ENCODE measurements around the gene RFC4.

Gene RFC4

DNA sequence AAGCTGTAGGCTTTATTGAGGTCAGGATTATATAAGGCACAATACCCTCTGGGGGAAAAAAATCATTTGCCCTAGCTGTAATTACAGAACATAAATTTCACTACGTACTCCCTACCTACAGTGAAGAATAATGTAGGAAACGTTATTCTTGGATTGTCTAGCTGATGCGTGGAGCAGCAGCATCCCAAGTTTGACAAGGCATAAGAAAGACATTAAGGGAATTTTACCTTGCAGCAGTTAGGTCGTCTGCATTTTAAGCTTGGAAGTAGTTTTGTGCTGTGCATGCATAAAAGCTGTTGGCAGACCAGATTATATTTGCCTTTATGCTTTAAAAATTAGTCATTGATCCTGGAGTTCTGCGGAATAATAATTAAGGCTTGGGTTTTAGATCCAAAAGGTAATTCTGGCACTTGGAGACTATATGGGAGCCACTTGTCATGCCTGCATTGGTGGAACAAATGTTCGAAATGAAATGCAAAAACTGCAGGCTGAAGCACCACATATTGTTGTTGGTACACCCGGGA lies 20.7 kb downstream of the RFC4 start:
- DNase-seq = no peak

DNA sequence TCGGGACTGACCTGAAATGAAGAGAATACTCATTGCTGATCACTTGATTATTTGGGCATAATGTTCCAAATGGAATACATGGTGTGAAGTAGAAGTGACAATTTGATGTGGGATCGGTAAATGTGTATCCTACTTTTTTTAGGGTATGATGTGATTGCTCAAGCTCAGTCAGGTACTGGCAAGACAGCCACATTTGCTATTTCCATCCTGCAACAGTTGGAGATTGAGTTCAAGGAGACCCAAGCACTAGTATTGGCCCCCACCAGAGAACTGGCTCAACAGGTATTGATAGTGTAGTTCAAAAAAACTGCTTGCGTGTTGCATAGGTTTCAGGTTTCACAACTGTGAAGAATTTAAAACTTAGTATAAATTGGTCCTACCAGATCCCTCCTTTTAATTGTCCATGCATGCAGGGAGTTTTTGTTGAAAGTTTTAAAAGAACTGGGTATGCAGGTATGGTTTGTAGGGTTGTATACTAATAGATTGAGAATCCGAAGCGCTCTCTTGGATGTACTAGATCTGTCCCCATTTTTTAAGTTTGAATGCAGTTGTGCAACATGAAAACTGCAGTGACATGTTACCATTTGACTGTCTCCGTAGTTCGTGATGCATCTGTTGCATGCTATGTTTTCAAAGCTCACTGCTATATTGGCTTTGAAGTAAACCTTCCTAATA lies 21.3 kb downstream of the RFC4 start:
- no peak for DNase-seq

DNA sequence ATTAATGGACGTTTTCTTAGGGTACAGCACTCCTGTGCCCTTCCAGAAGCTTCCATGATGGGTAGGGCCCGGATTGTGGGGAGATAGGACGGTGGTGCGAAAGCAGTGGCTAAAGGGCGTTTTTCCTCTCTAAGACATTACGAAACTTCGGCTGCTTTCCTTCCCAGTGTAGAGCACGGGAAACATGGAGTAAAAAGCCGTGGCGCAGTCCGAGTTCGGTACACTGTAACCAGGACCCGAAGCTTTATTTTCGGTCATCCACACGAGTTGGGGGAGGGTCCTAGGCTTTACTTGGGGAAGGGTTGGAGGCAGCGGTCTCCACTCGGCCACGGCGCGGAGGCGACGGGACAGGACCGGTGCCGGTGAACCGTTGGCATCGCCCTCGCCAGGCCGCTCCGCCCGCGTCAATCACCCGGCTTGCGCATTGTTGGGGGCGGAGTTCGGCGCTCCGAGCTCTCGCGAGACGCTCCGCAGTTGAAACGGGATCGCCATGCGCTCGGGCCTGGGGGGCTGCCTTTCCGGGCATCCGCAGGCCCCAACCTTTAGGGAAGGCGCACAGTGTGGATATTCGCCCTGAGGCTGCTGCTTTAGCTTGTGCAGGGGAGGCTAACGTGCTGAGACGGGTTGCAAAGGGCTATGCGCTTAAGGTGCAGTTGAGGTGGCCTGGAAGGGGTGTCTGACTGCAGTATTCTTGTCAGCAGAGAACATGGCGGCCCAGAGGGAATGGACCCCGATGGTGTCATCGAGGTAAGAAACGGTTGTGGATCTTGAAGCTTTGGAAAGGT lies 22.4 kb downstream of the RFC4 start:
- peak; percentile 28 for DNase-seq

DNA sequence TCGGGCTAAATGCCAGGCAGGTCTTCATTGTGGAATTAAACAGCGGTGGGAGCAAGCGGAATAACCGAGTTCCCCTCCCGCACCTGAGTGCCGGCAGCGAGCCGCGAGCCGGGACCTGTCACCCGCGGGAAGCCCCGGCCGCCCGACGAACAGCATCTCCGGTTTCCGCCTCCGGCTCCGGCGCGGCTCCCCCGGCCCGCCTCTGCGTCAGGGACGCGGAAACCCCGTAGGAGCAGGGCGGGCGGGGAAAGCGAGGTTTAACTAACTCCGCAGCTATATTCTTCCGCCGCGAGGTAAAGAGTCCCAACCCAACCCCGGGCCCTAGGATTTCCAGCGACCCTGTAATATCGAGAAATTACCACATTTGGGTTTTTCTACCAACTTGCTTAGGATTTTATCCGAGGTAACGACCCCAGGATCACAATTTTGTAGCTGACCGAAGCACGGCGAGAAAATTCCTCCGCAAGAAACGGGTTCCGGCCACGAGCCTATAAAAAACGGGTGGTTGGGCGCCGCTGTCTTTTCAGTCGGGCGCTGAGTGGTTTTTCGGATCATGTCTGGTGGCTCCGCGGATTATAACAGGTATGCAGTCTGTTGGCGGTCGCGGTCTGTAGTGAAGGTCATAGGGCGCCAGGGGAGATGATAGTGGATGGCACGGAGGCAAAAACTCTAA lies 23.1 kb downstream of the RFC4 start, which contains the start of gene EIF4A2:
EIF4A2 (plus strand) TSS at position 520 of the 673 bp plus-strand sequence; CDS start at position 554, 34 bp downstream.
- DNase-seq = peak; percentile 79

DNA sequence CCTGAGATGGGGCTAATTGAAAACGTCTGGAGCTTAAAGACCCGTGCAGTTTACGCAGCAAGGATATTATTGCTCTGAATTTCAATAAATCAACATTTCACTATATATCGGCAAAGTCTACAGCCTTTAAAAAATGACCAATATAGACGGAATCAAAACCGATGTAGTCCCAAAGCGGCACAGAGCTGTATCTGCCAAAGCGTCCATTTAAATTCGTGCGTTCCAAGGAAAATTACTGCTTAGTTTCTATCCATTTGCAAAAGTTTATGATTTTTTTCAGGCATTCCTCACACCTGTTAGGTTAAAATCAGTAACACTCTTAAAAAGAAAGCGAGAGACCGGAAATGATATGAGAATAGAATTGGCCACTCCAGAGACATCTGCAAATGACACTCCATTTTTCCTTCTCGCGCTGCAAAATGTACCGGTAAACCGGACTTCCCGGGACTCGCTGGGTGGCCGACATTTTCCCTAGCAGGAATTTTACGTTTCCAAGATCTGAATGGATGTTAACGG lies 23.7 kb downstream of the RFC4 start:
- no peak for DNase-seq

DNA sequence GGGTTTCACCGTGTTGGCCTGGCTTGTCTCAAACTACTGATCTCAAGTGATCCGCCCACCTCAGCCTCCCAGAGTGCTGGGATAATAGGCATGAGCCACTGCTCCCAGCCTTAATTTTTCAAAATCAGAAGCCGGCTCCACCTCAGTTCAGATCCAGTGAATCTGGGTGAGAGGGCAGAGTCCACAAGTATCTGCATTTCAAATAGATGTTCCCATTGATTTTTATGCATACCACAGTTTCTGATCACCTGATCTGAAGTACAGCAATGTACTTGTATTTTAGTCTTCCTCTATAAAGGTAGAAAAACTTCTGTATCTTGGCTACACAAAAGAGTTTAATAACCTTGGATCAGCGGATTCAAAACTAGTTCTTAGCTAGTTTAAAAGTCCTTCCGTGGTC lies 27.1 kb downstream of the RFC4 start:
- DNase-seq = no peak

DNA sequence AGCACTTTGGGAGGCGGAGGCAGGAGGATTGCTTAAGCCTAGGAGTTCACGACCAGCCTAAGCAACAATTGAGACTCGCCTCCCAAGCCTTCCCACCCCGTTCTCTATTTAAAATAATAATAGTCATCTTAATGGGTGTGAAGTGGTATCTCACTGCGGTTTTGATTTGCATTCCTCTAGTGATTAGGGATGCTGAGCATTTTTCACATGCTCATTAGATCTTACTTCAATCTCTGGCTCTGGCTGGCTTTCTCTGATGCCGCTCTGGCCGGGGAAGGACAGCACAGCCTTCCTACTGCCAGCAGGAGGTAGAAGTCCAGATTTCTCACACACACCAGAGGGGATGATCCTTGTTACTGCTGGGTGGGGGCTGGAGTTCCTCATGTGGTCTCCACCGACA lies 30.3 kb downstream of the RFC4 start:
- DNase-seq = no peak

DNA sequence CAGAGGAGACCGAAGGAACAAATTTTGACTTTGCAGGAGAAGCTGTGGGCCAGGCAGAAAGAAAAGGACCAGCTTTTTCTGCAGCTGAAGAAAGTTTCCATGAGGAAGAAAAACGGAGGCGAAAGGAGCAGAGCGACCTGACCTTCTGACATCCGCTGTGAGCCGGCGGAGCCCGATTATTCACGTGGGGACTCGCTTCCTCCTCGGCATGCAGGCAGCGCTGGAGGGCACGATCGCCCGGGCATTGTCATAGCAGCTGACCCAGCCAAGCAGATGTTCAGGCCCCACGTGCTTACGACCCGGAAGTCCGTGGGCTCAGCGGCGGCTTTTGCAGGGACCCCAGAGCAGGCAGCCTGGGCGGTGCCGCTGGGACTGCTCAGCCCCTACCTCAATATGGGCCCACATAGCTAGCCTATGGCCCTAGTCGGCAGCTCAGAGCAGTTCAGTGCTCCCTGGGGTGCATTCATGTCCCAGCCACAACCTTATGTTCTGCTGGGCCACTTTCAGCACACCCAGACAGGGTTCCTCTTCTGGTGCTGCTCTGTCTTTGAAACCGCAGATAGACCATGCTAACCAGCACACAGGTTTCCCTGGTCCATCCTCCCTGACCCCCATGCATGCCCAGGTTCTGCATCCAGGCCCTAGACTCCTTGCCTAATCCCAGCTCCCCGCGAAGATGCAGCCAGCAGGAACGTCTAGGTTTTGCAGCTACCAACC lies 33.4 kb downstream of the RFC4 start:
- DNase-seq = no peak

DNA sequence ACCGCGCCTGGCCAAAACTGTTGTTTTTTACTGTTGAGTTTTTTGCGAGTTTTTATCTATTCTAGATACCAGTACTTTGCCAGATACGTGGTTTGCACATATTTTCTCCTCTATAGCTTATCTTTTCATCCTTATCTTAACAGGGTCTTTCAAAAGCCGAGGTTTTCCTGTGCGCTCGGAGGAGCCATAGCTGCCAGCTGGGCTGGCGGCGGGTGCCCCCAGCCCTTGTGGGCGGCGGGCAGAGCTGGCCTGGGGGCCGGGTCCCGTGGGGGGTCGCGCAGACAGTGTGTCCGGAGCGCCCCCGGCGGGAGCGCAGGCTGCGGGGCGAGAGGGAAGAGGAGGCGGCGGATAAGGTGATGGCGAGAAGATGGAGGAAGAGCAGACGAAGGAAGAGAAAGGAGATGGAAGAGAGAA lies 34.0 kb downstream of the RFC4 start:
- DNase-seq = no peak

DNA sequence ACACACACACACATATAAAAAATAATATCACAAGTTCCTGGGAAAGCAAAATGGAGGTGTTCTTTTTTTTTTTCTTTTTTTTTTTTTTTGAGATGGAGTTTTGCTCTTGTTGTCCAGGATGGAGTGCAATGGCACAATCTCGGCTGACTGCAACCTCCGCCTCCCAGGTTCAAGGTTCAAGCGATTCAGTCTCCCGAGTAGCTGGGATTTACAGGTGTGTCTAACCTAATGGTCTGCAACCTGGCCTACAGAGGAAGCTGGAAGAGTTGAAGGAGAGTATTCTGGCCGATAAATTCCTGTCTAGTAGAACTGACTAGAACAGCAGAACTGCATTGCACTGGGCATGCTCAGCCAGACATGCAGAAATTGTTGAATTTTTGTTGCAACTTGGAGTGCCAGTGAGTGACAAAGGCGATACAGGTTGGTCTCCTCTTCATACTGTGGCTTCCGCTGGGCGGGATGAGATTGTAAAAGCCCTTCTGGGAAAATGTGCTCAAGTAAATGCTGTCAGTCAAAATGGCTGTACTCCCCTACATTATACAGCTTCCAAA lies 45.3 kb downstream of the RFC4 start:
- no peak for DNase-seq

DNA sequence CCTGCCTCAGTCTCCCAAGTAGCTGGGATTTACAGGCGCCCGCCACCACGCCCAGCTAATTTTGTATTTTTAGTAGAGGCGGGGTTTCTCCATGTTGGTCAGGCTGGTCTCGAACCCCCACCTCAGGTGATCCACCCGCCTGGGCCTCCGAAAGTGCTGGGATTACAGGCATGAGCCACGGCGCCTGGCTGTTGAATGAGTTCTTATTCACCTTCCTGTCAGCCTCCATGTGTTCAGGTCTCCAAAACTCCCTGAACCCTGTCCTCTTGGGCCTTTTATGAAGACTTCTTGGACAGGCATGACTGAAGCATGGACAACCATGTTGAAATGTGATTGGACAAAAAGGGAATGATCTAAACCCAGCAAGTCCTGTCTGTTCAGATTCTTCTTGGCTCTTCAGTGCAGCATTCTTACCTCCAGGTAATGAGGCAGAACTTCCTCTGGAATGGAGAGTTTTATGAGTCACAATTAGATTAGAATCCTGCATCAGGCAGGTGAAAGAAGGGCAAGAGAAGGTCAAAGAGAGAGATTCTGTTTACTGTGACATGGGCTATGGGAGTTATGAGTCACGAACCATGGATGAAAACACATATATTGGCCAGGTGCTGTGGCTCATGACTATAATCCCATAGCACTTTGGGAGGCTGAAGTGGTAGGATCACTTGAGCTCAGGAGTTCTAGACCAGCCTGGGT lies 46.0 kb downstream of the RFC4 start:
- no peak for DNase-seq

DNA sequence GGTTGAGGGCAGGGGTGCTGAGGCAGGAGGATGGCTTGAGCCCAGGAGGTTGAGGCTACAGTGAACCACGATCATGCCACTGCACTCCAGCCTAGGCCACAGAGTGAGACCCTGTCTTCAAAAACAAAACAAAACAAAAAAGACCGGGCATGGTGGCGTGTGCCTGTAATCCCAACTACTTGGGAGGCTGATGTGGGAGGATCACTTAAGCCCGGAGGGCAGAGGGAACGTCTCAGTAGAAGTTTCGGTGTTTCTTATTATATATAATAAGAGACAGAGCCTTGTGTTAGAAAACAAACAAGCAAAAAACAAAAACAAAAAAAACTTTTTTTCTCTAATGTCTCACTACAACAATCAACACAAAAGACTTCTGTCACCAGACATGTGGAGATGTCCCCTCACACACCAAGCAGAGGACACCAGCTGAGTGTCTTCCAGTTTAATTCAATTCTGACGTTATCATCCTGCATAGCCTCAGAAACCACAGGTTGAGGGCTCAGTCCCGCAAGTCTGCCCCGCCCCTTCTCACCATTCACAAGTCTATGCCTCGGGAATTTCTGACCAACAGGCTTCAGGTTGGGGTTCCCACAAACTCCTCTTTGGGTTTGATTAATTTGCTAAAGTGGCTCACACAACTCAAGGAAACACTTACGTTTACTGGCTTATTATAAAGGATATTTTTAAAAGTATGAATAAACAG lies 46.9 kb downstream of the RFC4 start:
- DNase-seq = no peak

DNA sequence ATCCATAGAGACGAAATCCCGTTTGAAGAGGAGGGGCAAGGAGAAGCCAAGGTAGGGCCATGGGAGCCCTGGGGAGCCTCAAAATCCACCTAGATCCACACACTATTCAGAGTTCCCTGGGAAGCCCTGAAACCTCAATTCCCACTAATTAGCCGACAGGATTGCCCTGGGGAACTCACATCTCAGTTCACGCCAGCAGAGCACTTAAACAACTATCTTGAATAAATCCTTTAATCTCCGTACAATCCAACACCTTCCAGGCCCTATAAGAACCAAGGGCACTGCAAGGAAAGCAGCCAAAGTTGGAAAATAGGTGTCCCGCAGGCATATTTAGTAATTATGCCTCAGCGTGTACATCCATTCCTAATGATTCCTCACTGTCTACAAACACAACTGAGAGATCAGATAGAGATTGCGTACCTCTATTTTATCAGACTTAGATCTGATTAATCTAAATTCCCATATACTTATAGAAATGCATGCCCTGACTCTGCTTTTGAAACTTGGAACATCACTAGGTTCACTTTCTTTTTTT lies 48.5 kb downstream of the RFC4 start:
- no peak for DNase-seq

DNA sequence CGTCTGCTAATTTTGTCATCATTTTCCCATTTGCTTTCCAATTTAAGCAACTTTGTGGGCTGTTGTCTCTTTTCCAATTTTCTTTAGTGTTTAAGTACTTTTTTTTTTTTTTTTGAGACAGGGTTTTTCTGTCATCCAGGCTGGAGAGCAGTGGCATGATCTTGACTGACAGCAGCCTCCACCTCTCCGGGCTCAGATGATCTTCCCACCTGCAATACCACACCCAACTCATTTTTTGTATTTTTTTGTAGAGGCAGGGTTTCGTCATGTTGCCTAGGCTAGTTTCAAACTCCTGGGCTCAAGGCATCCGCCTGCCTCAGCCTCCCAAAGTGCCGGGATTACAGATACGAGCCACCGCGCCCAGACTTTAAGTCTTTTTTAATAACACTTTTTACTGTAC lies 49.1 kb downstream of the RFC4 start:
- DNase-seq = no peak

DNA sequence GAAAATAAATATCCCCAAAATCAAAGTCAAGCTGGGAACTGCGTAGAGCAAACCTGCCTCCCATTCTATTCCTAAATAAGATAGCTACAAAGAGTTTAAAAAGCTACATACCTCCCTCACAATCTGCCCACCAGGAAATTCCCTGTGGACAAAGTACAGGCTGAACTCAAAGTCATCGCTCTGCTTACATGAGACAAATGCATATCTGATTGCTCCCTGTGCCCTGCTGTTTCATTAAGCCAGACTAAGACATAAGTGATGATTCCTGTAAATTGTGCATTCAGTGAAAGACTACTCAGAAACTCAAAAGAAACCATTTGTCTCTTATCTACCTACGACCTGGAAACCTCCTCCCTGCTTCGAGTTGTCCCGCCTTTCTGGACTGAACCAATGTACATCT lies 51.4 kb downstream of the RFC4 start:
- DNase-seq = no peak

DNA sequence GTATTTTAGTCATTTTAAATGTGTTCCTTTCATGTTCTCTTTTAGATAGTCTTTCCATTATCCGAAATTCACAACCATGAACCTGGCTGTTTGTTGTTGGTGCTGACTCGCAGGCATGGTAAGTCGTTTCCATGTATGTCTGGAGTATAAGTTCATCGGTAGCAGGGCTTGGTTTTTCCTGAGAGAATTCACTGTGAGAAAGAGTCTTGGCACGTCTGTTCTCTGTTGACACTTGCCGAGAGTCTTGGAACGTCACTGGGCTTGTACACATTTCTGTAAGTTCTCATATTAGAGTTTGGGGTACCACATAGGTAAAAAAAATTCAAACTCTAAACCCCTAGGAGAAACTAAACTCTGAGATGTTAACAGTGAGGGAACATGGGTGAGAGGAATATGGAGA lies 52.3 kb downstream of the RFC4 start:
- DNase-seq = no peak

DNA sequence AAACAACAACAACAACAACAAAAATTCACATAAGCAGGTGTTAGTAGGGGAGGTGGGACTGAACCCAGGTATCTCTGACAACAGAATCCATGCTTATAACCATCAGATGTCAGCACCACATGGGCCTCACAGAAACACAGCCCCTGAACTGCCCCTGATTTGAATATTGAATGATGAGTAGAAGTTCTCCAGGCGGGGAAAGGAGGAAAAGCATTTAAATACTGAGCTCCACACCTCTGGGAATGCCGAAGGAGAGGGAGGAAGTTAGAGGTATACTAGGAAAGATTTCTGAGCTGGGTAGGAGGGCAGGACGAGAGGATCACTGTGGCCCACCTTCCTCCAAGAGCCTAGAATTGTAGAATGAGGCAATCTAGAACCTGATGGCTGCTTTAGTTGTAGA lies 54.8 kb downstream of the RFC4 start:
- DNase-seq = no peak

DNA sequence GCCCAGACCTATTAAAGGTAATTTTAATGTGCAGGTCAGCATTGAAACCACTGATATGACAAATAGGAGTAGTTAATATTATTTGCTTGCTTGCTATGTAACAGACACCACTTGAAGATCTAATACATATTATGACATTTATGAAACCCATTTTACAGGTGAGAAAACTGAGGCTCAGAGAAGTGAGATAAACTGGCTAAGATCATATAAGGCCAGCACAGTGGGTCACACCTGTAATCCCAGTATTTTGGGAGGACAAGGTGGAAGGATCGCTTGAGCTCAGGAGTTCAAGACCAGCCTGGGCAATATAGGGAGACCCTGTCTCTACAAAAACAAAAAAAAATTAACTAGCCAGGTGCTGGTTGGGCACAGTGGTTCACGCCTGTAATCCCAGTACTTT lies 56.0 kb downstream of the RFC4 start:
- no peak for DNase-seq

DNA sequence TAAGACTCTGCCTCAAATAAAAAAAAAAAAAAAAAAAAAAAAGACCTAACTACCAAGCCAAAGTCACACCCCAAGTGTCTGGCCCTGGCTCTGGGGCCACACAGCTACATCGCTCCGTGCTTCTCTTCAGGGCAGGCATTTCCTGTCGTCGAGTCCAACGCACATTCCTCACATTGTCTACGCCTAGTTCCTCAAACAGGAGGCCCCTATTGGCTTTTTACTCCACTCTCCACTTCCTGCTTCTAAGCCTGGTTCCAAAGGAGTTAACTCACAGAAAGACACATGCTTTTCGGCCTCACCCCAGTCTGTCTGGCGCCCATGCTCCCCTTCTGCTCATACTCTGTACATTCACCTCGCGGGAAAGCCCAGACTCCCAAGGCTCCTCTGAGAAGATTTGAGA lies 60.3 kb downstream of the RFC4 start:
- DNase-seq = no peak

DNA sequence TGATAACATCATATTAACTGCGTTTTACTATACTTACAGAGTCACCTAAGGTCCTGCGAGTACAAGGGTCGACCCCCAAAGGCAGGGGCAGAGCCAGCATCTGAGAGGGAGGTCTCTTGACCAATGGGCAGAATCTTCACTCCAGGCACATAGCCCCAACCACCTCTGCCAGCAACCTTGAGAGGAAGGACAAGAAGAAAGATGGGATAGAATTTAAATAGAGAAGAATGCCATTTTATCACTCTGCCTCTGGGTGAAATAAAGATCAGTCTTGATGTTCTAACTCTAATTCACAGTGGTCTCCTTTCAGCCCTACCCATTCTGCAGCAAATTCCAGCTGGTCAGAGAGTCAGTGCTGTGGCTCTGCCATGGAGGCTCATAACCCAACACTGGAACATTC lies 62.6 kb downstream of the RFC4 start:
- DNase-seq = no peak
